HCT116 (cell line): ENCODE data around the gene NDUFS6. TPM values are rescaled to one million over a fixed set of nuclear protein-coding genes. Genes with fewer than 3 reads are reported as not detected.

ENCODE experiments used
- ATAC-seq: fragments of 200-7000 bp; cut with Tn5 transposase; 2 replicates; pipeline ENCODE4 v1.9.1; 2020; ENCODE audit warnings: mild to moderate bottlenecking, moderate library complexity
- BruUV-seq: library from RNA; stranded (reverse); fragments of 400-500 nt; replicated peaks from 2 replicates; lab custom pipeline; 2021; lab: Mats Ljungman, UMichigan
- CTCF ChIA-PET: fragments of 300-600 bp; sonication (Branson Sonifier 250); formaldehyde crosslinking; loops from one replicate; lab custom pipeline; 2021; ENCODE audit warnings: antibody characterized with exemption; lab: Charles Lee
- POLR2A ChIA-PET: fragments of 300-600, 350-600 bp; sonication (Branson Sonifier 250); formaldehyde crosslinking; loops from one replicate; lab custom pipeline; 2021; ENCODE audit warnings: antibody characterized with exemption; lab: Charles Lee
- RAD21 ChIA-PET, 2 experiments: fragments of 300-600 bp; sonication (Branson Sonifier 250); formaldehyde crosslinking; loops; one replicate each; lab custom pipeline; 2023; ENCODE audit warnings: low total read pairs in 2 of 2; ENCODE audit not compliant: uncharacterized antibody in 2 of 2, unreplicated experiment in 2 of 2, low non-redundant PET in 1 of 2; lab: Charles Lee
- DNase-seq: peaks from one replicate; pipeline ENCODE4 v3.0.0-alpha.2; 2010; ENCODE audit warnings: low read depth, low spot score
- H2AFZ ChIP-seq: fragments of 200-600 bp; shearing (Covaris generic), sonication (generic); 2 replicates; pipeline ENCODE4 v1.6.1; 2017; ENCODE audit warnings: low read depth, mixed run types, mixed read lengths, antibody characterized with exemption, low read length; ENCODE audit not compliant: poor library complexity, severe bottlenecking
- H3K27ac ChIP-seq: 2 replicates; pipeline ENCODE4 v1.5.1; 2012; ENCODE audit warnings: low read depth, low read length
- H3K27me3 ChIP-seq: fragments of 200-600 bp; sonication (generic); 2 replicates; pipeline ENCODE4 v1.6.1; 2016; ENCODE audit warnings: mixed run types, low read length, mixed read lengths; ENCODE audit not compliant: insufficient read depth
- H3K36me3 ChIP-seq, 2 experiments: fragments of 200-500 bp in 1 of 2; fragments of 200-600 bp in 1 of 2; sonication (Bioruptor generic) in 1 of 2; sonication (generic) in 1 of 2; 2 replicates each; pipeline versions ENCODE4 v1.5.1 to v1.6.1; 2014 to 2016; ENCODE audit warnings: low read length in 2 of 2, inconsistent platforms in 1 of 2, mixed read lengths in 1 of 2, mixed run types in 1 of 2; ENCODE audit not compliant: insufficient read depth in 2 of 2, control insufficient read depth in 1 of 2
- H3K4me1 ChIP-seq, 2 experiments: fragments of 200-600 bp in 1 of 2; sonication (generic) in 1 of 2; 2 replicates each; pipeline versions ENCODE4 v1.5.1 to v1.6.1; 2012 to 2017; ENCODE audit warnings: low read length in 2 of 2, inconsistent platforms in 1 of 2, mild to moderate bottlenecking in 1 of 2, mixed read lengths in 1 of 2, mixed run types in 1 of 2, moderate library complexity in 1 of 2; ENCODE audit not compliant: insufficient read depth in 2 of 2, control insufficient read depth in 1 of 2
- H3K4me2 ChIP-seq: fragments of 200-600 bp; sonication (generic); 2 replicates; pipeline ENCODE4 v1.6.1; 2017; ENCODE audit warnings: mixed run types, low read length, mixed read lengths
- H3K4me3 ChIP-seq, 2 experiments: fragments of 200-600 bp in 1 of 2; sonication (generic) in 1 of 2; replicated peaks in 1 of 2; 2 replicates each; pipeline ENCODE4 v1.5.1; 2011 to 2016; ENCODE audit warnings: low read length in 2 of 2, control low read depth in 1 of 2, low read depth in 1 of 2, mild to moderate bottlenecking in 1 of 2, mixed read lengths in 1 of 2, mixed run types in 1 of 2
- H3K79me2 ChIP-seq: fragments of 200-600 bp; sonication (generic); 2 replicates; pipeline ENCODE4 v1.6.1; 2017; ENCODE audit warnings: mild to moderate bottlenecking, mixed run types, low read length, moderate library complexity, mixed read lengths; ENCODE audit not compliant: insufficient read depth
- H3K9ac ChIP-seq: fragments of 200-600 bp; sonication (generic); 2 replicates; pipeline ENCODE4 v1.6.1; 2016; ENCODE audit warnings: low read length, mixed read lengths
- H3K9me2 ChIP-seq: fragments of 200-600 bp; sonication (generic), shearing (Covaris generic); 2 replicates; pipeline ENCODE4 v1.6.1; 2017; ENCODE audit warnings: mixed run types, mild to moderate bottlenecking, moderate library complexity; ENCODE audit not compliant: insufficient read depth
- H3K9me3 ChIP-seq, 2 experiments: fragments of 200-500 bp in 1 of 2; fragments of 200-600 bp in 1 of 2; sonication (Bioruptor generic) in 1 of 2; sonication (generic) in 1 of 2; 2 replicates each; pipeline ENCODE4 v1.6.1; 2014 to 2017; ENCODE audit warnings: low read length in 2 of 2, mixed read lengths in 2 of 2, inconsistent platforms in 1 of 2, low read depth in 1 of 2, mild to moderate bottlenecking in 1 of 2, mixed run types in 1 of 2, moderate library complexity in 1 of 2; ENCODE audit not compliant: control insufficient read depth in 1 of 2, insufficient read depth in 1 of 2
- H4K20me1 ChIP-seq: fragments of 200-600 bp; sonication (generic), shearing (Covaris generic); 2 replicates; pipeline ENCODE4 v1.6.1; 2017; ENCODE audit warnings: mixed run types, mild to moderate bottlenecking, moderate library complexity; ENCODE audit not compliant: insufficient read depth
- CBX3 ChIP-seq: IDR thresholded peaks from 2 replicates; pipeline ENCODE4 v1.6.1; 2012; ENCODE audit warnings: low read depth
- CEBPB ChIP-seq: IDR thresholded peaks from 2 replicates; pipeline ENCODE4 v1.6.1; 2012; ENCODE audit warnings: low read depth
- EGR1 ChIP-seq: IDR thresholded peaks from 2 replicates; pipeline ENCODE4 v1.6.1; 2012; ENCODE audit warnings: low read depth
- ELF1 ChIP-seq: IDR thresholded peaks from 2 replicates; pipeline ENCODE4 v1.6.1; 2012; ENCODE audit warnings: low read depth, borderline replicate concordance
- EZH2 ChIP-seq: fragments of 200-600 bp; sonication (generic); IDR thresholded peaks from 2 replicates; pipeline ENCODE4 v1.6.1; 2017; ENCODE audit warnings: antibody characterized with exemption, mixed run types
- EZH2phosphoT487 ChIP-seq: fragments of 200-600 bp; IDR thresholded peaks from 2 replicates; pipeline ENCODE4 v1.6.1; 2018; ENCODE audit warnings: antibody characterized with exemption, borderline replicate concordance
- FOSL1 ChIP-seq: IDR thresholded peaks from 2 replicates; pipeline ENCODE4 v1.6.1; 2012; ENCODE audit warnings: low read depth
- JUND ChIP-seq: IDR thresholded peaks from 2 replicates; pipeline ENCODE4 v1.6.1; 2012
- MAX ChIP-seq: IDR thresholded peaks from 2 replicates; pipeline ENCODE4 v1.6.1; 2012
- POLR2A ChIP-seq: IDR thresholded peaks from 2 replicates; pipeline ENCODE4 v1.7.0; 2011; ENCODE audit warnings: borderline replicate concordance; ENCODE audit not compliant: insufficient read depth, insufficient read length; ENCODE audit errors: extremely low read depth
- POLR2AphosphoS5 ChIP-seq: IDR thresholded peaks from 2 replicates; pipeline ENCODE4 v1.6.1; 2011; ENCODE audit warnings: mild to moderate bottlenecking, low read depth, low read length, moderate library complexity
- RAD21 ChIP-seq: IDR thresholded peaks from 2 replicates; pipeline ENCODE4 v1.6.1; 2012; ENCODE audit warnings: low read depth, mild to moderate bottlenecking
- SIN3A ChIP-seq: IDR thresholded peaks from 2 replicates; pipeline ENCODE4 v1.6.1; 2012; ENCODE audit warnings: low read depth
- SP1 ChIP-seq: IDR thresholded peaks from 2 replicates; pipeline ENCODE4 v1.6.1; 2012; ENCODE audit warnings: low read depth
- SRF ChIP-seq: IDR thresholded peaks from 2 replicates; pipeline ENCODE4 v1.6.1; 2012; ENCODE audit warnings: low read depth
- TCF7L2 ChIP-seq: IDR thresholded peaks from 2 replicates; pipeline ENCODE4 v1.7.0; 2011; ENCODE audit warnings: borderline replicate concordance, inconsistent platforms; ENCODE audit not compliant: insufficient read depth, insufficient read length; ENCODE audit errors: extremely low read depth
- YY1 ChIP-seq: IDR thresholded peaks from 2 replicates; pipeline ENCODE4 v1.6.1; 2011; ENCODE audit warnings: low read length, low read depth, moderate library complexity, mild to moderate bottlenecking; ENCODE audit not compliant: insufficient replicate concordance; ENCODE audit errors: extremely low read depth
- ZBTB33 ChIP-seq: IDR thresholded peaks from 2 replicates; pipeline ENCODE4 v1.6.1; 2011; ENCODE audit warnings: mild to moderate bottlenecking, low read length, moderate library complexity; ENCODE audit not compliant: insufficient replicate concordance; ENCODE audit errors: extremely low read depth
- ZFX ChIP-seq: fragments of 450-650 bp; IDR thresholded peaks from 2 replicates; pipeline ENCODE4 v1.6.1; 2017
- ZNF274 ChIP-seq: fragments of 200-500 bp; sonication (Bioruptor generic); IDR thresholded peaks from 2 replicates; pipeline ENCODE4 v1.6.1; 2014; ENCODE audit warnings: mild to moderate bottlenecking, low read depth, low read length, inconsistent platforms
- intact Hi-C: fragments of 100-400 bp; cut with micrococcal nuclease; formaldehyde crosslinking; loops from 2 replicates; pipeline ENCODE4 v1.10.0; 2022
- total RNA-seq: library from RNA; stranded (reverse); gene quantifications from one replicate; pipeline ENCODE4 v1.2.1, GENCODE V29; 2021; ENCODE audit not compliant: unreplicated experiment
- TF ChIP-seq, protein P1 (sequence below): IDR thresholded peaks from 2 replicates; pipeline ENCODE4 v1.6.1; 2012
- TF ChIP-seq, protein P2 (sequence below), 3 experiments: fragments of 200-600 bp in 1 of 3; sonication (generic) in 1 of 3; IDR thresholded peaks in 2 of 3; conservative IDR thresholded peaks in 1 of 3; 2 replicates each; pipeline ENCODE4 v1.5.1; 2012 to 2017; ENCODE audit warnings: low read depth in 2 of 3, low read length in 2 of 3, antibody characterized with exemption in 1 of 3, borderline replicate concordance in 1 of 3, control low read depth in 1 of 3, mild to moderate bottlenecking in 1 of 3, mixed read lengths in 1 of 3, mixed run types in 1 of 3, moderate library complexity in 1 of 3; ENCODE audit not compliant: insufficient read depth in 1 of 3

The NDUFS6 gene
- total RNA-seq, 1 experiment from 2014 or later = 43.8 TPM

DNA sequence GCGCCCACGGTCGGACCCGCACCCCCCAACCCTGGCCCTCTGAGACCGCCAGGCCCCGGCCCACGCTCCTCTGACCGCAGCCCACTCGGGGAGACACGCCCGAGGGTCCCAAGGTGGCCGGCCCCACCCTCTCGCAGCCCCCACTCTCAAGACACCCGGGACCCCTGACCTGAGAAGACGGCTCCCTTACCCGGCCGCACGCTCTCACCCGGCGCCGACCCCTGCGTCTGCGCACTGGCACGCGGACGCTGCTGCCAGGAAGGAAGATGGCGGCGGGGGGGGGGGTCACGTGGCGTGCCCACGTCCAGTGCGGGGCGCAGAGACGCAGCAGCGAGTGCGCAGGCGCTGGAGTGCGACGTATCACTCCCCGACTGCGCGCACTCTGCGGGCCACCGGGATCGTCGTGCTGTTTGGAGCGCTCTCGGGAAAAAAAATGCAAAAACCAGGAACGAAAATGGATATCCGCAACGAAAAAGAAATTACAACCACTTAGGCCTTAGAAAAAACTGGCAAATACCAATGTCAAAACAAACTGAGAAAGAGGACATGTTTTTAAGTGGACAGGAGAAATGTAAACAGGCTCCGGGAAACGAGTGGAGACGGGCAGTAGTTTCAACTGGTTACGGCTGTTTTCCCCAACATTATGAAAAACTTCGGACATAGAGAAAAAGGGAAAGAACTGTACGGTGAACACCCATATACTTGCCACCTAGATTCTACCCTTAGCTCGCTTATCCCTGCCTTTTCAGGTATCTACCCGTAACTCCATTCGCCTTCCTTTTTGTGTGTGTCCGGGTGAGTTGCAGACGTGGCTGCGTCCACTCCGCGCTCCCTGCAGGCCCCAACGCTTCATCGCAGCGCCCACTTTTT is 1.4 kb upstream of the NDUFS6 start, which contains the start of gene MRPL36:
MRPL36 (minus strand) TSS at position 236 of the 870 bp plus-strand sequence. CDS start 902 bp downstream, outside the sequence.
- Histone ChIP-seq H3K36me3 (peaks cover 28 to 46% of the 10 kb centered on the region in 2 experiments), H3K4me2 (peak within 1 kb of the TSS; percentile 87), H3K27ac (peak within 1 kb of the TSS; percentile 96), H3K9me3 (no peaks in the 10 kb centered on the region), H4K20me1 (no peaks in the 10 kb centered on the region), H3K79me2 (peaks cover 78% of the 10 kb centered on the region), H3K9me2 (no peaks in the 10 kb centered on the region), H3K4me1 (peaks cover 2 to 23% of the 10 kb centered on the region in 2 experiments; a peak in 3 of 4 replicates), H3K4me3 (peak within 1 kb of the TSS; percentile 78 to 93), H3K27me3 (no peaks in the 10 kb centered on the region), H3K9ac (peak within 1 kb of the TSS; percentile 87), H2AFZ (no peak within 1 kb of the TSS)
- peak; percentile 73 for DNase-seq
- intact Hi-C loops = loop anchor here (1.0 to 10.0 kb wide), 2 partner anchors 81 to 135 kb away; no protein-coding TSS in a partner anchor
- no TSS peak for BruUV-seq
- POLR2A ChIA-PET = interaction anchor here (0.7 kb wide), 1 partner anchor 84 kb away, joined by 3 read pairs; no protein-coding TSS in a partner anchor
- CTCF ChIA-PET = no interaction called here
- RAD21 ChIA-PET = no interaction called here
- peak; percentile 83 for ATAC-seq
- TF ChIP-seq RAD21 (no peak), SP1 (peak; percentile 41; the same call in 1 of the 2 replicates), SRF (peak; percentile 40; the same call in 1 of the 2 replicates), POLR2A (peak; percentile 79), ZBTB33 (no peak), ZFX (peak; percentile 60), SIN3A (peak; percentile 85), MAX (peak; percentile 88), POLR2AphosphoS5 (peak; percentile 82), TCF7L2 (no peak), CEBPB (no peak), FOSL1 (no peak; the same call in 1 of the 2 replicates), JUND (no peak), EZH2phosphoT487 (no peak), CBX3 (0 out of 2 replicates have a peak, but pooled peaks have one; percentile 38), ELF1 (no peak; the same call in 1 of the 2 replicates), YY1 (peak; percentile 98), ZNF274 (no peak), EGR1 (peak; percentile 58; the same call in 1 of the 2 replicates), EZH2 (no peak)
- TF ChIP-seq, protein P1, sequence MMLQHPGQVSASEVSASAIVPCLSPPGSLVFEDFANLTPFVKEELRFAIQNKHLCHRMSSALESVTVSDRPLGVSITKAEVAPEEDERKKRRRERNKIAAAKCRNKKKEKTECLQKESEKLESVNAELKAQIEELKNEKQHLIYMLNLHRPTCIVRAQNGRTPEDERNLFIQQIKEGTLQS = no peak
- TF ChIP-seq, protein P2, sequence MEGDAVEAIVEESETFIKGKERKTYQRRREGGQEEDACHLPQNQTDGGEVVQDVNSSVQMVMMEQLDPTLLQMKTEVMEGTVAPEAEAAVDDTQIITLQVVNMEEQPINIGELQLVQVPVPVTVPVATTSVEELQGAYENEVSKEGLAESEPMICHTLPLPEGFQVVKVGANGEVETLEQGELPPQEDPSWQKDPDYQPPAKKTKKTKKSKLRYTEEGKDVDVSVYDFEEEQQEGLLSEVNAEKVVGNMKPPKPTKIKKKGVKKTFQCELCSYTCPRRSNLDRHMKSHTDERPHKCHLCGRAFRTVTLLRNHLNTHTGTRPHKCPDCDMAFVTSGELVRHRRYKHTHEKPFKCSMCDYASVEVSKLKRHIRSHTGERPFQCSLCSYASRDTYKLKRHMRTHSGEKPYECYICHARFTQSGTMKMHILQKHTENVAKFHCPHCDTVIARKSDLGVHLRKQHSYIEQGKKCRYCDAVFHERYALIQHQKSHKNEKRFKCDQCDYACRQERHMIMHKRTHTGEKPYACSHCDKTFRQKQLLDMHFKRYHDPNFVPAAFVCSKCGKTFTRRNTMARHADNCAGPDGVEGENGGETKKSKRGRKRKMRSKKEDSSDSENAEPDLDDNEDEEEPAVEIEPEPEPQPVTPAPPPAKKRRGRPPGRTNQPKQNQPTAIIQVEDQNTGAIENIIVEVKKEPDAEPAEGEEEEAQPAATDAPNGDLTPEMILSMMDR (IDR thresholded peaks at IDR 0.05 in 2 of 3, conservative IDR thresholded peaks at IDR 0.05 in 1 of 3; ENCODE audit: borderline replicate concordance in 1 of 3, insufficient read depth in 1 of 3, low read depth in 2 of 3, low read length in 2 of 3) = no peak
